SK-N-SH (cell line): ENCODE results near the gene DYNC1H1. TPM values are rescaled to one million over a fixed set of nuclear protein-coding genes. Genes with fewer than 3 reads are reported as not detected.

Experiments
- CTCF ChIA-PET: fragments of 300-600, 350-600 bp; formaldehyde crosslinking; extraction: SDS; loops from one replicate; lab custom pipeline; 2021; lab: Yijun Ruan, JAX
- POLR2A ChIA-PET: fragments of 350-600 bp; sonication (Branson Sonifier 250); formaldehyde crosslinking; extraction: SDS; loops from one replicate; lab custom pipeline; 2020; ENCODE audit warnings: antibody characterized with exemption, inconsistent platforms; lab: Yijun Ruan, JAX
- DNase-seq: peaks from one replicate; pipeline ENCODE4 v3.0.0; 2012
- H2AFZ ChIP-seq: fragments of 200-600 bp; sonication (generic); 2 replicates; pipeline ENCODE4 v1.8.1; 2016; ENCODE audit warnings: antibody characterized with exemption, mild to moderate bottlenecking, low read depth
- H3F3A ChIP-seq: fragments of 200-600 bp; sonication (generic); replicated peaks from 2 replicates; pipeline ENCODE3; 2016; ENCODE audit warnings: antibody characterized with exemption, mild to moderate bottlenecking; ENCODE audit not compliant: insufficient read depth
- H3K27ac ChIP-seq, 2 experiments: fragments of 200-500 bp in 1 of 2; fragments of 200-600 bp in 1 of 2; sonication (Bioruptor generic) in 1 of 2; sonication (generic), shearing (Covaris generic) in 1 of 2; 2 replicates each; pipeline versions ENCODE4 v1.5.1 to v1.6.1; 2014 to 2016; ENCODE audit warnings: low read depth in 2 of 2, inconsistent platforms in 1 of 2, low read length in 1 of 2, mild to moderate bottlenecking in 1 of 2, mixed read lengths in 1 of 2
- H3K27me3 ChIP-seq: fragments of 200-600 bp; sonication (generic), shearing (Covaris generic); 2 replicates; pipeline ENCODE4 v1.6.1; 2016; ENCODE audit warnings: mixed run types; ENCODE audit not compliant: insufficient read depth
- H3K36me3 ChIP-seq, 2 experiments: fragments of 200-500 bp in 1 of 2; fragments of 200-600 bp in 1 of 2; sonication (Bioruptor generic) in 1 of 2; sonication (generic) in 1 of 2; replicated peaks in 1 of 2; 2 replicates each; pipeline versions ENCODE3 to v1.5.1; 2014 to 2016; ENCODE audit warnings: low read length in 1 of 2, mild to moderate bottlenecking in 1 of 2; ENCODE audit not compliant: insufficient read depth in 2 of 2, control insufficient read depth in 1 of 2
- H3K4me1 ChIP-seq, 2 experiments: fragments of 200-500 bp in 1 of 2; fragments of 200-600 bp in 1 of 2; sonication (Bioruptor generic) in 1 of 2; sonication (generic), shearing (Covaris generic) in 1 of 2; 2 replicates each; pipeline versions ENCODE4 v1.5.1 to v1.6.1; 2014 to 2016; ENCODE audit warnings: low read depth in 1 of 2, low read length in 1 of 2, mixed run types in 1 of 2; ENCODE audit not compliant: insufficient read depth in 2 of 2, control insufficient read depth in 1 of 2
- H3K4me2 ChIP-seq: fragments of 200-600 bp; sonication (generic), shearing (Covaris generic); 2 replicates; pipeline ENCODE4 v1.6.1; 2017; ENCODE audit warnings: mixed run types
- H3K4me3 ChIP-seq, 2 experiments: fragments of 200-500 bp in 1 of 2; fragments of 200-600 bp in 1 of 2; sonication (Bioruptor generic) in 1 of 2; sonication (generic), shearing (Covaris generic) in 1 of 2; 2 replicates each; pipeline versions ENCODE4 v1.5.1 to v1.8.1; 2014 to 2016; ENCODE audit warnings: low read depth in 2 of 2, inconsistent platforms in 1 of 2, low read length in 1 of 2, mild to moderate bottlenecking in 1 of 2, mixed read lengths in 1 of 2, moderate library complexity in 1 of 2
- H3K79me2 ChIP-seq: fragments of 200-600 bp; sonication (generic); 2 replicates; pipeline ENCODE4 v1.8.1; 2017; ENCODE audit warnings: mild to moderate bottlenecking; ENCODE audit not compliant: insufficient read depth
- H3K9ac ChIP-seq: fragments of 200-600 bp; sonication (generic); 2 replicates; pipeline ENCODE4 v1.6.1; 2017; ENCODE audit warnings: mixed run types
- H3K9me2 ChIP-seq: fragments of 200-600 bp; sonication (generic); 2 replicates; pipeline ENCODE4 v1.6.1; 2017; ENCODE audit warnings: mixed run types
- H3K9me3 ChIP-seq: fragments of 200-600 bp; sonication (generic); 2 replicates; pipeline ENCODE4 v1.6.1; 2017; ENCODE audit warnings: mixed run types, mild to moderate bottlenecking, moderate library complexity
- H4K20me1 ChIP-seq: fragments of 200-600 bp; sonication (generic); 2 replicates; pipeline ENCODE4 v1.6.1; 2017; ENCODE audit warnings: mild to moderate bottlenecking, mixed run types; ENCODE audit not compliant: insufficient read depth
- CHD2 ChIP-seq: fragments of 150-350 bp; IDR thresholded peaks from 2 replicates; pipeline ENCODE4 v1.6.1; 2018; ENCODE audit warnings: low read length; ENCODE audit not compliant: partially characterized antibody
- EZH2phosphoT487 ChIP-seq: fragments of 200-600 bp; sonication (generic); IDR thresholded peaks from 2 replicates; pipeline ENCODE4 v1.6.1; 2017; ENCODE audit warnings: low read depth, mixed run types, mild to moderate bottlenecking, antibody characterized with exemption, moderate library complexity, borderline replicate concordance
- FOSL2 ChIP-seq: IDR thresholded peaks from 2 replicates; pipeline ENCODE4 v1.4.0; 2012; ENCODE audit warnings: low read depth, mild to moderate bottlenecking, moderate library complexity, borderline replicate concordance
- FOXJ3 ChIP-seq: sonication (generic); formaldehyde crosslinking; IDR thresholded peaks from 2 replicates; pipeline ENCODE4 v1.5.1; 2020; ENCODE audit warnings: mild to moderate bottlenecking, missing genetic modification reagents
- FOXM1 ChIP-seq: IDR thresholded peaks from 2 replicates; pipeline ENCODE4 v1.4.0; 2012; ENCODE audit warnings: low read depth, mild to moderate bottlenecking
- GABPA ChIP-seq: IDR thresholded peaks from 2 replicates; pipeline ENCODE4 v1.4.0; 2012; ENCODE audit warnings: low read depth, mild to moderate bottlenecking
- IRF3 ChIP-seq: fragments of 150-350 bp; IDR thresholded peaks from 2 replicates; pipeline ENCODE4 v1.6.1; 2016; ENCODE audit warnings: mild to moderate bottlenecking, low read depth, low read length
- JUND ChIP-seq: IDR thresholded peaks from 2 replicates; pipeline ENCODE4 v1.4.0; 2012
- MEF2A ChIP-seq: IDR thresholded peaks from 2 replicates; pipeline ENCODE4 v1.4.0; 2012; ENCODE audit warnings: low read depth, borderline replicate concordance
- MXI1 ChIP-seq: IDR thresholded peaks from 2 replicates; pipeline ENCODE4 v1.6.1; 2012; ENCODE audit warnings: mild to moderate bottlenecking, low read depth, low read length, improper control_type of control experiment
- NRF1 ChIP-seq: IDR thresholded peaks from 2 replicates; pipeline ENCODE4 v1.6.1; 2012; ENCODE audit warnings: low read depth, mild to moderate bottlenecking, low read length
- PBX3 ChIP-seq: IDR thresholded peaks from 2 replicates; pipeline ENCODE4; 2012
- POLR2AphosphoS5 ChIP-seq: IDR thresholded peaks from 2 replicates; pipeline ENCODE4 v1.6.1; 2012; ENCODE audit warnings: low read depth, low read length
- RCOR1 ChIP-seq: fragments of 150-350 bp; IDR thresholded peaks from 2 replicates; pipeline ENCODE4 v1.6.1; 2017; ENCODE audit warnings: antibody characterized with exemption, low read length
- REST ChIP-seq: IDR thresholded peaks from 2 replicates; pipeline ENCODE4 v1.6.1; 2012; ENCODE audit warnings: mild to moderate bottlenecking, low read depth, low read length, moderate library complexity
- SIN3A ChIP-seq: IDR thresholded peaks from 2 replicates; pipeline ENCODE4 v1.6.1; 2012; ENCODE audit warnings: low read depth, mild to moderate bottlenecking, low read length, moderate library complexity, borderline replicate concordance
- SMC3 ChIP-seq: IDR thresholded peaks from 2 replicates; pipeline ENCODE4 v1.6.1; 2012; ENCODE audit warnings: low read depth, low read length, improper control_type of control experiment
- TAF1 ChIP-seq: IDR thresholded peaks from 2 replicates; pipeline ENCODE4 v1.6.1; 2012; ENCODE audit warnings: low read depth, mild to moderate bottlenecking, low read length, moderate library complexity, borderline replicate concordance
- WGBS: methylation state at CpG from one replicate; pipeline ENCODE4 v1.1.6; 2017; ENCODE audit warnings: low lambda C conversion rate; 5-methylcytosine and 5-hydroxymethylcytosine counted together
- polyA plus RNA-seq, 3 experiments: library from polyadenylated mRNA; depleted of rRNA; stranded (reverse); fragments of >200 nt; gene quantifications; 2 replicates each; pipeline ENCODE4 v1.2.3, GENCODE V29; 2012

Gene DYNC1H1
- polyA plus RNA-seq, 1 of the 3 experiments (the other 2 are of a cell fraction): 140 TPM

- CTCF ChIA-PET: no interaction called here
Observed at GRCh38 chr14:101939646-101940170, 24.7 kb upstream of the DYNC1H1 start.

GRCh38 chr14:101944451-101944850, 19.9 kb upstream of the DYNC1H1 start:
- Histone ChIP-seq H3K4me3 (no peak overlapping the region), H2AFZ (no peak overlapping the region), H3K27me3 (no peaks in the 10 kb centered on the region), H4K20me1 (no peaks in the 10 kb centered on the region), H3K36me3 (no peaks in the 10 kb centered on the region), H3K79me2 (peaks cover 11% of the 10 kb centered on the region), H3K27ac (no peak overlapping the region), H3K9me3 (no peaks in the 10 kb centered on the region), H3K4me2 (no peak overlapping the region), H3K9me2 (no peaks in the 10 kb centered on the region), H3K4me1 (peaks cover 0 to 11% of the 10 kb centered on the region in 2 experiments; a peak in 1 of 4 replicates), H3K9ac (no peak overlapping the region), H3F3A (no peaks in the 10 kb centered on the region)
- WGBS: 42% methylated on average over 5 of the region's 5 CpGs
- no peak for TF ChIP-seq FOXJ3
- no peak for TF ChIP-seq JUND
- TF ChIP-seq POLR2AphosphoS5: no peak
- no peak for TF ChIP-seq EZH2phosphoT487
- TF ChIP-seq MXI1: no peak
- no peak for TF ChIP-seq GABPA
- TF ChIP-seq CHD2: no peak
- TF ChIP-seq NRF1: no peak
- no peak for TF ChIP-seq SIN3A
- TF ChIP-seq TAF1: no peak
- TF ChIP-seq REST: no peak
- no peak for TF ChIP-seq MEF2A
- TF ChIP-seq FOXM1: no peak
- TF ChIP-seq IRF3: no peak
- TF ChIP-seq RCOR1: no peak
- TF ChIP-seq PBX3: no peak
- ChIA-PET POLR2A (no interaction called here), CTCF (interaction anchor here (3.3 kb wide), 1 partner anchor 173 kb away, joined by 13 read pairs; no protein-coding TSS in a partner anchor)
- no peak for DNase-seq

More at GRCh38 chr14:101939646-101940170, 24.7 kb upstream of the DYNC1H1 start:
- Histone ChIP-seq H3K27me3 (no peaks in the 10 kb centered on the region), H3K27ac (no peak overlapping the region), H2AFZ (no peak overlapping the region), H3F3A (no peaks in the 10 kb centered on the region), H3K9me3 (no peaks in the 10 kb centered on the region), H3K9me2 (no peaks in the 10 kb centered on the region), H3K4me3 (no peak overlapping the region), H3K9ac (no peak overlapping the region), H3K79me2 (no peaks in the 10 kb centered on the region), H3K36me3 (no peaks in the 10 kb centered on the region), H3K4me2 (no peak overlapping the region), H4K20me1 (no peaks in the 10 kb centered on the region), H3K4me1 (peaks cover 0 to 4% of the 10 kb centered on the region in 2 experiments; a peak in 1 of 4 replicates)
- TF ChIP-seq SIN3A: no peak
- TF ChIP-seq FOSL2: no peak
- no peak for TF ChIP-seq SMC3
- WGBS: 53% methylated on average over 5 of the region's 5 CpGs
- POLR2A ChIA-PET: no interaction called here
- DNase-seq: no peak
